Measurements from ENCODE around the gene PNPLA8.

Gene PNPLA8

GRCh38 chr7:108525985-108526767, at the start of gene PNPLA8:
Gene PNPLA8, minus strand, starts transcription at chr7:108526135. Its CDS starts 10,644 bp downstream, at chr7:108515491.
- Histone ChIP-seq H3K9ac (ENCODE audit: low read length) (peak within 1 kb of the TSS; percentile 77), H3K4me2 (ENCODE audit: low read depth, low read length, poor library complexity, severe bottlenecking) (peak within 1 kb of the TSS; percentile 79), H3F3A (ENCODE audit: insufficient read depth) (peaks cover 16% of the 10 kb centered on the region; the same call in 1 of the 2 replicates), H3K27ac (ENCODE audit: low read depth, low read length) (peak within 1 kb of the TSS; percentile 79), H2AFZ (ENCODE audit: low read depth, low read length, severe bottlenecking) (peak within 1 kb of the TSS; percentile 53), H3K4me3 (ENCODE audit: insufficient read depth, low read length, poor library complexity, severe bottlenecking) (peak within 1 kb of the TSS; percentile 78), H3K9me2 (replicated peaks; ENCODE audit: insufficient read depth, low read length) (no peaks in the 10 kb centered on the region), H3K9me3 (ENCODE audit: insufficient read depth, low read length) (no peaks in the 10 kb centered on the region), H3K27me3 (ENCODE audit: low read length) (no peaks in the 10 kb centered on the region), H4K20me1 (ENCODE audit: low read depth, low read length) (no peaks in the 10 kb centered on the region), H3K36me3 (ENCODE audit: low read length) (no peaks in the 10 kb centered on the region), H3K79me2 (ENCODE audit: insufficient read depth, low read length) (peaks cover 43% of the 10 kb centered on the region)
- TF ChIP-seq CTCF (IDR thresholded peaks at IDR 0.05; ENCODE audit: insufficient read depth, low read length, poor library complexity, severe bottlenecking) (no peak), EZH2phosphoT487 (conservative IDR thresholded peaks at IDR 0.05; ENCODE audit: low read length) (no peak)

- Histone ChIP-seq H3K9me3 (ENCODE audit: insufficient read depth, low read length) (peaks cover 18% of the 10 kb centered on the region; the same call in 1 of the 2 replicates), H3K27me3 (ENCODE audit: low read length) (no peaks in the 10 kb centered on the region), H3K9ac (ENCODE audit: low read length) (no peak overlapping the region), H3F3A (ENCODE audit: insufficient read depth) (no peaks in the 10 kb centered on the region), H3K27ac (ENCODE audit: low read depth, low read length) (no peak overlapping the region), H3K79me2 (ENCODE audit: insufficient read depth, low read length) (peaks cover 30% of the 10 kb centered on the region), H3K36me3 (ENCODE audit: low read length) (peaks cover 28% of the 10 kb centered on the region; the same call in 1 of the 2 replicates), H4K20me1 (ENCODE audit: low read depth, low read length) (no peaks in the 10 kb centered on the region), H3K4me2 (ENCODE audit: low read depth, low read length, poor library complexity, severe bottlenecking) (no peak overlapping the region), H3K4me3 (ENCODE audit: insufficient read depth, low read length, poor library complexity, severe bottlenecking) (no peak overlapping the region), H2AFZ (ENCODE audit: low read depth, low read length, severe bottlenecking) (no peak overlapping the region), H3K9me2 (replicated peaks; ENCODE audit: insufficient read depth, low read length) (no peaks in the 10 kb centered on the region)
- no peak for TF ChIP-seq EZH2phosphoT487 (conservative IDR thresholded peaks at IDR 0.05; ENCODE audit: low read length)
- no peak for TF ChIP-seq CTCF (IDR thresholded peaks at IDR 0.05; ENCODE audit: insufficient read depth, low read length, poor library complexity, severe bottlenecking)
These were observed 49.2 kb upstream of the PNPLA8 start for GRCh38 chr7:108575156-108575555.

GRCh38 chr7:108572480-108572879, 46.5 kb upstream of the PNPLA8 start:
- Histone ChIP-seq H4K20me1 (ENCODE audit: low read depth, low read length) (no peaks in the 10 kb centered on the region), H3K4me2 (ENCODE audit: low read depth, low read length, poor library complexity, severe bottlenecking) (peak overlapping the region; percentile 92), H3K9ac (ENCODE audit: low read length) (no peak overlapping the region), H2AFZ (ENCODE audit: low read depth, low read length, severe bottlenecking) (no peak overlapping the region), H3K27me3 (ENCODE audit: low read length) (no peaks in the 10 kb centered on the region), H3K4me3 (ENCODE audit: insufficient read depth, low read length, poor library complexity, severe bottlenecking) (no peak overlapping the region), H3K9me3 (ENCODE audit: insufficient read depth, low read length) (no peaks in the 10 kb centered on the region), H3K79me2 (ENCODE audit: insufficient read depth, low read length) (peaks cover 49% of the 10 kb centered on the region), H3K36me3 (ENCODE audit: low read length) (peaks cover 28% of the 10 kb centered on the region; the same call in 1 of the 2 replicates), H3K9me2 (replicated peaks; ENCODE audit: insufficient read depth, low read length) (no peaks in the 10 kb centered on the region), H3K27ac (ENCODE audit: low read depth, low read length) (no peak overlapping the region), H3F3A (ENCODE audit: insufficient read depth) (0 out of 2 replicates have a peak, but pooled peaks cover 3% of the 10 kb centered on the region)
- TF ChIP-seq EZH2phosphoT487 (conservative IDR thresholded peaks at IDR 0.05; ENCODE audit: low read length) (no peak), CTCF (IDR thresholded peaks at IDR 0.05; ENCODE audit: insufficient read depth, low read length, poor library complexity, severe bottlenecking) (no peak)

Data from SU-DHL-6 (cell line).